WTC11 (cell line): ENCODE results near the gene GSTM1. TPM values are rescaled to one million over a fixed set of nuclear protein-coding genes. Genes with fewer than 3 reads are reported as not detected.

ENCODE experiments used
- ATAC-seq: fragments of 200-7000 bp; cut with Tn5 transposase; 2 replicates; pipeline ENCODE4 v1.10.0; 2021; ENCODE audit warnings: mild to moderate bottlenecking, moderate library complexity
- CTCF ChIA-PET: fragments of 300-600 bp; sonication (Branson Sonifier 250); formaldehyde crosslinking; loops from one replicate; lab custom pipeline; 2021; ENCODE audit warnings: antibody characterized with exemption; lab: Charles Lee
- POLR2A ChIA-PET: fragments of 350-600 bp; sonication (Branson Sonifier 250); formaldehyde crosslinking; loops from one replicate; lab custom pipeline; 2021; ENCODE audit warnings: antibody characterized with exemption; lab: Charles Lee
- DNase-seq: peaks from one replicate; pipeline ENCODE4 v3.0.0; 2021; ENCODE audit warnings: low spot score
- H3K27ac Mint-ChIP-seq: 2 replicates; pipeline ENCODE4 v1.8.0; 2021; ENCODE audit warnings: mixed read lengths
- H3K27me3 Mint-ChIP-seq: 2 replicates; pipeline ENCODE4 v1.8.0; 2021; ENCODE audit warnings: low read depth, mild to moderate bottlenecking, moderate library complexity, mixed read lengths
- H3K36me3 Mint-ChIP-seq: 2 replicates; pipeline ENCODE4 v1.8.0; 2021; ENCODE audit warnings: mixed read lengths
- H3K4me1 Mint-ChIP-seq: 2 replicates; pipeline ENCODE4 v1.8.0; 2022; ENCODE audit warnings: mixed read lengths
- H3K4me3 Mint-ChIP-seq: 2 replicates; pipeline ENCODE4 v1.8.0; 2021; ENCODE audit warnings: mild to moderate bottlenecking, moderate library complexity, mixed read lengths
- H3K9me3 Mint-ChIP-seq: 2 replicates; pipeline ENCODE4 v1.8.0; 2021; ENCODE audit warnings: mixed read lengths
- EMX1 ChIP-seq: fragments of 250-450 bp; sonication (Bioruptor Pico); IDR thresholded peaks from 2 replicates; pipeline ENCODE4 v1.8.0; 2021; ENCODE audit warnings: mild to moderate bottlenecking
- GABPB1 ChIP-seq: sonication (generic); formaldehyde crosslinking; IDR thresholded peaks from 2 replicates; pipeline ENCODE4 v1.8.1; 2023; ENCODE audit warnings: mild to moderate bottlenecking, missing genetic modification reagents
- GTF2I ChIP-seq: fragments of 250-450 bp; sonication (Bioruptor Pico); conservative IDR thresholded peaks from 2 replicates; pipeline ENCODE4 v1.4.0; 2021; ENCODE audit warnings: mild to moderate bottlenecking
- MYBL2 ChIP-seq: sonication (generic); formaldehyde crosslinking; IDR thresholded peaks from 2 replicates; pipeline ENCODE4 v1.8.1; 2023; ENCODE audit warnings: mild to moderate bottlenecking, moderate library complexity, missing genetic modification reagents
- NFYB ChIP-seq: sonication (generic); formaldehyde crosslinking; conservative IDR thresholded peaks from 2 replicates; pipeline ENCODE4 v1.8.0; 2022; ENCODE audit warnings: low read depth, missing genetic modification reagents
- SMAD3 ChIP-seq: sonication (generic); formaldehyde crosslinking; IDR thresholded peaks from 2 replicates; pipeline ENCODE4 v1.8.0; 2022; ENCODE audit warnings: missing genetic modification reagents, mild to moderate bottlenecking, borderline replicate concordance
- ZNF121 ChIP-seq: sonication (generic); formaldehyde crosslinking; IDR thresholded peaks from 2 replicates; pipeline ENCODE4 v1.8.0; 2023; ENCODE audit warnings: missing genetic modification reagents
- ZNF263 ChIP-seq: sonication (generic); formaldehyde crosslinking; IDR thresholded peaks from 2 replicates; pipeline ENCODE4 v1.8.1; 2022; ENCODE audit warnings: low read depth, mild to moderate bottlenecking, moderate library complexity, missing genetic modification reagents
- ZNF416 ChIP-seq: fragments of 250-450 bp; sonication (Bioruptor Pico); IDR thresholded peaks from 2 replicates; pipeline ENCODE4 v1.9.0; 2021; ENCODE audit warnings: mild to moderate bottlenecking, inconsistent platforms
- ZNF671 ChIP-seq: fragments of 250-450 bp; sonication (Bioruptor Pico); IDR thresholded peaks from 2 replicates; pipeline ENCODE4 v1.8.0; 2021; ENCODE audit warnings: mild to moderate bottlenecking
- total RNA-seq: library from RNA; stranded (reverse); gene quantifications from 3 replicates; pipeline ENCODE4 v1.2.3, GENCODE V29; 2021
- TF ChIP-seq, protein P1 (sequence below): sonication (generic); formaldehyde crosslinking; IDR thresholded peaks from 2 replicates; pipeline ENCODE4 v1.8.1; 2022; ENCODE audit warnings: missing genetic modification reagents, borderline replicate concordance
- TF ChIP-seq, protein P2 (sequence below): sonication (generic); formaldehyde crosslinking; IDR thresholded peaks from 2 replicates; pipeline ENCODE4 v1.8.1; 2022; ENCODE audit warnings: low read depth, mild to moderate bottlenecking, moderate library complexity, missing genetic modification reagents, borderline replicate concordance
- TF ChIP-seq, protein P3 (sequence below): sonication (generic); formaldehyde crosslinking; IDR thresholded peaks from 2 replicates; pipeline ENCODE4 v1.8.1; 2023; ENCODE audit warnings: mild to moderate bottlenecking, missing genetic modification reagents
- TF ChIP-seq, protein P4 (sequence below): sonication (generic); formaldehyde crosslinking; IDR thresholded peaks from 2 replicates; pipeline ENCODE4 v1.8.1; 2022; ENCODE audit warnings: low read depth, missing genetic modification reagents, borderline replicate concordance
- TF ChIP-seq, protein P5 (sequence below): fragments of 200-600 bp; IDR thresholded peaks from 2 replicates; pipeline ENCODE4 v1.8.0; 2022; ENCODE audit warnings: antibody characterized with exemption
- TF ChIP-seq, protein P6 (sequence below): sonication (generic); formaldehyde crosslinking; IDR thresholded peaks from 2 replicates; pipeline ENCODE4 v1.8.0; 2022; ENCODE audit warnings: mild to moderate bottlenecking, missing genetic modification reagents
- TF ChIP-seq, protein P7 (sequence below): sonication (generic); formaldehyde crosslinking; IDR thresholded peaks from 2 replicates; pipeline ENCODE4 v1.8.1; 2023; ENCODE audit warnings: mild to moderate bottlenecking, moderate library complexity, missing genetic modification reagents
- TF ChIP-seq, protein P8 (sequence below): sonication (generic); formaldehyde crosslinking; conservative IDR thresholded peaks from 2 replicates; pipeline ENCODE4 v1.8.1; 2022; ENCODE audit warnings: mild to moderate bottlenecking, missing genetic modification reagents
- TF ChIP-seq, protein P9 (sequence below): sonication (generic); formaldehyde crosslinking; IDR thresholded peaks from 2 replicates; pipeline ENCODE4 v1.8.1; 2023; ENCODE audit warnings: mild to moderate bottlenecking, missing genetic modification reagents
- TF ChIP-seq, protein P10 (sequence below): sonication (generic); formaldehyde crosslinking; IDR thresholded peaks from 2 replicates; pipeline ENCODE4 v1.8.0; 2022; ENCODE audit warnings: mild to moderate bottlenecking, missing genetic modification reagents
- TF ChIP-seq, protein P11 (sequence below): sonication (generic); formaldehyde crosslinking; IDR thresholded peaks from 2 replicates; pipeline ENCODE4 v1.8.0; 2022; ENCODE audit warnings: mild to moderate bottlenecking, missing genetic modification reagents

Gene GSTM1
- total RNA-seq, 1 experiment from 2014 or later = not detected

DNA sequence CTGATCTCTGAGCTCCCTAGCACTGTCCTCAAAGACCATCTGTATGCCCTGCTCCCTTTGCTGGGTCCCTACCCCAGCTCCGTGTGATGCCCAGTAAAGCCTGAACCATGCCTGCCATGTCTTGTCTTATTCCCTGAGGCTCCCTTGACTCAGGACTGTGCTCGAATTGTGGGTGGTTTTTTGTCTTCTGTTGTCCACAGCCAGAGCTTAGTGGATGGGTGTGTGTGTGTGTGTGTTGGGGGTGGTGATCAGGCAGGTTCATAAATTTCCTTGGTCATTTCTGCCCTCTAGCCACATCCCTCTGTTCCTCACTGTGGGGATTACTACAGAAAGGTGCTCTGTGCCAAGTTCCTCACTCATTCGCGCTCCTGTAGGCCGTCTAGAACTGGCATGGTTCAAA lies 30.1 kb downstream of the GSTM1 start (continued):
- TF ChIP-seq, protein P1, sequence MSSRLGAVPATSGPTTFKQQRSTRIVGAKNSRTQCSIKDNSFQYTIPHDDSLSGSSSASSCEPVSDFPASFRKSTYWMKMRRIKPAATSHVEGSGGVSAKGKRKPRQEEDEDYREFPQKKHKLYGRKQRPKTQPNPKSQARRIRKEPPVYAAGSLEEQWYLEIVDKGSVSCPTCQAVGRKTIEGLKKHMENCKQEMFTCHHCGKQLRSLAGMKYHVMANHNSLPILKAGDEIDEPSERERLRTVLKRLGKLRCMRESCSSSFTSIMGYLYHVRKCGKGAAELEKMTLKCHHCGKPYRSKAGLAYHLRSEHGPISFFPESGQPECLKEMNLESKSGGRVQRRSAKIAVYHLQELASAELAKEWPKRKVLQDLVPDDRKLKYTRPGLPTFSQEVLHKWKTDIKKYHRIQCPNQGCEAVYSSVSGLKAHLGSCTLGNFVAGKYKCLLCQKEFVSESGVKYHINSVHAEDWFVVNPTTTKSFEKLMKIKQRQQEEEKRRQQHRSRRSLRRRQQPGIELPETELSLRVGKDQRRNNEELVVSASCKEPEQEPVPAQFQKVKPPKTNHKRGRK (CRISPR knock-in tag) = no peak
- TF ChIP-seq, protein P2, sequence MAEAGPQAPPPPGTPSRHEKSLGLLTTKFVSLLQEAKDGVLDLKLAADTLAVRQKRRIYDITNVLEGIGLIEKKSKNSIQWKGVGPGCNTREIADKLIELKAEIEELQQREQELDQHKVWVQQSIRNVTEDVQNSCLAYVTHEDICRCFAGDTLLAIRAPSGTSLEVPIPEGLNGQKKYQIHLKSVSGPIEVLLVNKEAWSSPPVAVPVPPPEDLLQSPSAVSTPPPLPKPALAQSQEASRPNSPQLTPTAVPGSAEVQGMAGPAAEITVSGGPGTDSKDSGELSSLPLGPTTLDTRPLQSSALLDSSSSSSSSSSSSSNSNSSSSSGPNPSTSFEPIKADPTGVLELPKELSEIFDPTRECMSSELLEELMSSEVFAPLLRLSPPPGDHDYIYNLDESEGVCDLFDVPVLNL = no peak
- TF ChIP-seq, protein P3, sequence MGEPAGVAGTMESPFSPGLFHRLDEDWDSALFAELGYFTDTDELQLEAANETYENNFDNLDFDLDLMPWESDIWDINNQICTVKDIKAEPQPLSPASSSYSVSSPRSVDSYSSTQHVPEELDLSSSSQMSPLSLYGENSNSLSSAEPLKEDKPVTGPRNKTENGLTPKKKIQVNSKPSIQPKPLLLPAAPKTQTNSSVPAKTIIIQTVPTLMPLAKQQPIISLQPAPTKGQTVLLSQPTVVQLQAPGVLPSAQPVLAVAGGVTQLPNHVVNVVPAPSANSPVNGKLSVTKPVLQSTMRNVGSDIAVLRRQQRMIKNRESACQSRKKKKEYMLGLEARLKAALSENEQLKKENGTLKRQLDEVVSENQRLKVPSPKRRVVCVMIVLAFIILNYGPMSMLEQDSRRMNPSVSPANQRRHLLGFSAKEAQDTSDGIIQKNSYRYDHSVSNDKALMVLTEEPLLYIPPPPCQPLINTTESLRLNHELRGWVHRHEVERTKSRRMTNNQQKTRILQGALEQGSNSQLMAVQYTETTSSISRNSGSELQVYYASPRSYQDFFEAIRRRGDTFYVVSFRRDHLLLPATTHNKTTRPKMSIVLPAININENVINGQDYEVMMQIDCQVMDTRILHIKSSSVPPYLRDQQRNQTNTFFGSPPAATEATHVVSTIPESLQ (CRISPR knock-in tag) = no peak
- TF ChIP-seq, protein P4, sequence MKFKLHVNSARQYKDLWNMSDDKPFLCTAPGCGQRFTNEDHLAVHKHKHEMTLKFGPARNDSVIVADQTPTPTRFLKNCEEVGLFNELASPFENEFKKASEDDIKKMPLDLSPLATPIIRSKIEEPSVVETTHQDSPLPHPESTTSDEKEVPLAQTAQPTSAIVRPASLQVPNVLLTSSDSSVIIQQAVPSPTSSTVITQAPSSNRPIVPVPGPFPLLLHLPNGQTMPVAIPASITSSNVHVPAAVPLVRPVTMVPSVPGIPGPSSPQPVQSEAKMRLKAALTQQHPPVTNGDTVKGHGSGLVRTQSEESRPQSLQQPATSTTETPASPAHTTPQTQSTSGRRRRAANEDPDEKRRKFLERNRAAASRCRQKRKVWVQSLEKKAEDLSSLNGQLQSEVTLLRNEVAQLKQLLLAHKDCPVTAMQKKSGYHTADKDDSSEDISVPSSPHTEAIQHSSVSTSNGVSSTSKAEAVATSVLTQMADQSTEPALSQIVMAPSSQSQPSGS (CRISPR knock-in tag) = no peak
- TF ChIP-seq, protein P5, sequence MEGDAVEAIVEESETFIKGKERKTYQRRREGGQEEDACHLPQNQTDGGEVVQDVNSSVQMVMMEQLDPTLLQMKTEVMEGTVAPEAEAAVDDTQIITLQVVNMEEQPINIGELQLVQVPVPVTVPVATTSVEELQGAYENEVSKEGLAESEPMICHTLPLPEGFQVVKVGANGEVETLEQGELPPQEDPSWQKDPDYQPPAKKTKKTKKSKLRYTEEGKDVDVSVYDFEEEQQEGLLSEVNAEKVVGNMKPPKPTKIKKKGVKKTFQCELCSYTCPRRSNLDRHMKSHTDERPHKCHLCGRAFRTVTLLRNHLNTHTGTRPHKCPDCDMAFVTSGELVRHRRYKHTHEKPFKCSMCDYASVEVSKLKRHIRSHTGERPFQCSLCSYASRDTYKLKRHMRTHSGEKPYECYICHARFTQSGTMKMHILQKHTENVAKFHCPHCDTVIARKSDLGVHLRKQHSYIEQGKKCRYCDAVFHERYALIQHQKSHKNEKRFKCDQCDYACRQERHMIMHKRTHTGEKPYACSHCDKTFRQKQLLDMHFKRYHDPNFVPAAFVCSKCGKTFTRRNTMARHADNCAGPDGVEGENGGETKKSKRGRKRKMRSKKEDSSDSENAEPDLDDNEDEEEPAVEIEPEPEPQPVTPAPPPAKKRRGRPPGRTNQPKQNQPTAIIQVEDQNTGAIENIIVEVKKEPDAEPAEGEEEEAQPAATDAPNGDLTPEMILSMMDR = no peak
- TF ChIP-seq NFYB (CRISPR knock-in tag) = no peak
- no peak for TF ChIP-seq ZNF263 (CRISPR knock-in tag)
- TF ChIP-seq, all 79 proteins: peak for 0

DNA sequence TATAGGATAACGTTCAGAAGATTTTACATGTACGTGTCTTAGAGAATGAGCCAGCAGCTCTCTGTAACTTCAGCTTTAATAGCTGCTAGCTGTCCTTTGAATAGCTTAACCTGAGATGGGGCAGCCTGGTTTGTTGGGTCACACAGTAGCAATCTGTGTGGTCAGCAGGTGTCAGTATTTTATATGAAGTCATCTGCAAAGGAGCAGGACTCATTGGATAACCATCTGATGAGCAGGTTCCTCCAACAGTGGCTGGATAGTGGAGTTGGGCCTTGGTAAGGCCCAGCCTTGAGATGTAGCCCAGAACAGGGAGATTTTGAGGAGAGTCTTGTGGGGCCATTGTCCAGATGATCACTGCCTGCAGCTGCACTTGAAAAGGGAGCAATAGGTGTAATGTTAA lies 30.9 kb downstream of the GSTM1 start:
- ATAC-seq (peak; percentile 68), DNase-seq (no peak)
- ChIA-PET CTCF (interaction anchor here (0.6 to 2.5 kb wide), 6 partner anchors 32 to 266 kb away, joined by 3 to 15 read pairs (median 4); partner anchors contain the start of gene AHCYL1), POLR2A (no interaction called here)
- TF ChIP-seq, protein P6, sequence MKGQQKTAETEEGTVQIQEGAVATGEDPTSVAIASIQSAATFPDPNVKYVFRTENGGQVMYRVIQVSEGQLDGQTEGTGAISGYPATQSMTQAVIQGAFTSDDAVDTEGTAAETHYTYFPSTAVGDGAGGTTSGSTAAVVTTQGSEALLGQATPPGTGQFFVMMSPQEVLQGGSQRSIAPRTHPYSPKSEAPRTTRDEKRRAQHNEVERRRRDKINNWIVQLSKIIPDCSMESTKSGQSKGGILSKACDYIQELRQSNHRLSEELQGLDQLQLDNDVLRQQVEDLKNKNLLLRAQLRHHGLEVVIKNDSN (CRISPR knock-in tag) = no peak
- TF ChIP-seq, protein P7, sequence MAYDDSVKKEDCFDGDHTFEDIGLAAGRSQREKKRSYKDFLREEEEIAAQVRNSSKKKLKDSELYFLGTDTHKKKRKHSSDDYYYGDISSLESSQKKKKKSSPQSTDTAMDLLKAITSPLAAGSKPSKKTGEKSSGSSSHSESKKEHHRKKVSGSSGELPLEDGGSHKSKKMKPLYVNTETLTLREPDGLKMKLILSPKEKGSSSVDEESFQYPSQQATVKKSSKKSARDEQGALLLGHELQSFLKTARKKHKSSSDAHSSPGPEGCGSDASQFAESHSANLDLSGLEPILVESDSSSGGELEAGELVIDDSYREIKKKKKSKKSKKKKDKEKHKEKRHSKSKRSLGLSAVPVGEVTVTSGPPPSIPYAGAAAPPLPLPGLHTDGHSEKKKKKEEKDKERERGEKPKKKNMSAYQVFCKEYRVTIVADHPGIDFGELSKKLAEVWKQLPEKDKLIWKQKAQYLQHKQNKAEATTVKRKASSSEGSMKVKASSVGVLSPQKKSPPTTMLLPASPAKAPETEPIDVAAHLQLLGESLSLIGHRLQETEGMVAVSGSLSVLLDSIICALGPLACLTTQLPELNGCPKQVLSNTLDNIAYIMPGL = no peak
- TF ChIP-seq, protein P8, sequence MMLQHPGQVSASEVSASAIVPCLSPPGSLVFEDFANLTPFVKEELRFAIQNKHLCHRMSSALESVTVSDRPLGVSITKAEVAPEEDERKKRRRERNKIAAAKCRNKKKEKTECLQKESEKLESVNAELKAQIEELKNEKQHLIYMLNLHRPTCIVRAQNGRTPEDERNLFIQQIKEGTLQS = no peak
- TF ChIP-seq, protein P9, sequence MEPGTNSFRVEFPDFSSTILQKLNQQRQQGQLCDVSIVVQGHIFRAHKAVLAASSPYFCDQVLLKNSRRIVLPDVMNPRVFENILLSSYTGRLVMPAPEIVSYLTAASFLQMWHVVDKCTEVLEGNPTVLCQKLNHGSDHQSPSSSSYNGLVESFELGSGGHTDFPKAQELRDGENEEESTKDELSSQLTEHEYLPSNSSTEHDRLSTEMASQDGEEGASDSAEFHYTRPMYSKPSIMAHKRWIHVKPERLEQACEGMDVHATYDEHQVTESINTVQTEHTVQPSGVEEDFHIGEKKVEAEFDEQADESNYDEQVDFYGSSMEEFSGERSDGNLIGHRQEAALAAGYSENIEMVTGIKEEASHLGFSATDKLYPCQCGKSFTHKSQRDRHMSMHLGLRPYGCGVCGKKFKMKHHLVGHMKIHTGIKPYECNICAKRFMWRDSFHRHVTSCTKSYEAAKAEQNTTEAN (CRISPR knock-in tag) = no peak
- TF ChIP-seq ZNF671 (no peak), SMAD3 (CRISPR knock-in tag) (no peak), ZNF416 (CRISPR knock-in tag) (no peak), MYBL2 (CRISPR knock-in tag) (no peak), GABPB1 (CRISPR knock-in tag) (no peak), ZNF263 (CRISPR knock-in tag) (no peak), EMX1 (CRISPR knock-in tag) (no peak), ZNF121 (CRISPR knock-in tag) (no peak), GTF2I (no peak)
- TF ChIP-seq, protein P10, sequence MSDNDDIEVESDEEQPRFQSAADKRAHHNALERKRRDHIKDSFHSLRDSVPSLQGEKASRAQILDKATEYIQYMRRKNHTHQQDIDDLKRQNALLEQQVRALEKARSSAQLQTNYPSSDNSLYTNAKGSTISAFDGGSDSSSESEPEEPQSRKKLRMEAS (CRISPR knock-in tag) = no peak
- TF ChIP-seq, protein P11, sequence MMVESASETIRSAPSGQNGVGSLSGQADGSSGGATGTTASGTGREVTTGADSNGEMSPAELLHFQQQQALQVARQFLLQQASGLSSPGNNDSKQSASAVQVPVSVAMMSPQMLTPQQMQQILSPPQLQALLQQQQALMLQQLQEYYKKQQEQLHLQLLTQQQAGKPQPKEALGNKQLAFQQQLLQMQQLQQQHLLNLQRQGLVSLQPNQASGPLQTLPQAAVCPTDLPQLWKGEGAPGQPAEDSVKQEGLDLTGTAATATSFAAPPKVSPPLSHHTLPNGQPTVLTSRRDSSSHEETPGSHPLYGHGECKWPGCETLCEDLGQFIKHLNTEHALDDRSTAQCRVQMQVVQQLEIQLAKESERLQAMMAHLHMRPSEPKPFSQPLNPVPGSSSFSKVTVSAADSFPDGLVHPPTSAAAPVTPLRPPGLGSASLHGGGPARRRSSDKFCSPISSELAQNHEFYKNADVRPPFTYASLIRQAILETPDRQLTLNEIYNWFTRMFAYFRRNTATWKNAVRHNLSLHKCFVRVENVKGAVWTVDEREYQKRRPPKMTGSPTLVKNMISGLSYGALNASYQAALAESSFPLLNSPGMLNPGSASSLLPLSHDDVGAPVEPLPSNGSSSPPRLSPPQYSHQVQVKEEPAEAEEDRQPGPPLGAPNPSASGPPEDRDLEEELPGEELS (CRISPR knock-in tag) = no peak
- Mint-ChIP-seq H3K4me1 (no peaks in the 10 kb centered on the region), H3K27ac (no peak overlapping the region), H3K27me3 (no peaks in the 10 kb centered on the region; the same call in 1 of the 2 replicates), H3K9me3 (peaks cover 7% of the 10 kb centered on the region), H3K4me3 (no peak overlapping the region), H3K36me3 (no peaks in the 10 kb centered on the region)
